Lower lobe of right lung (tissue), 2 donors: ENCODE results near the gene THOP1. TPM values are rescaled to one million over a fixed set of nuclear protein-coding genes. Genes with fewer than 3 reads are reported as not detected.
A peak's percentile ranks its signal among the peaks of the same experiment; 100 is the strongest.

Experiments used
- ATAC-seq, 2 donors: fragments of 200-7000 bp; cut with Tn5 transposase; one replicate each; pipeline ENCODE4 v1.9.1; 2020 to 2022; ENCODE audit warnings: mild to moderate bottlenecking in 2 of 2, moderate library complexity in 2 of 2
- DNase-seq: peaks from one replicate; pipeline ENCODE4 v3.0.0-alpha.2; 2020
- H3K27ac ChIP-seq: fragments of 200-600 bp; one replicate; pipeline ENCODE4 v1.8.0; 2022
- H3K27me3 ChIP-seq: fragments of 200-600 bp; one replicate; pipeline ENCODE4 v1.8.0; 2022; ENCODE audit warnings: low read depth
- H3K36me3 ChIP-seq: fragments of 200-600 bp; one replicate; pipeline ENCODE4 v1.8.0; 2022; ENCODE audit warnings: mild to moderate bottlenecking
- H3K4me1 ChIP-seq: fragments of 200-600 bp; one replicate; pipeline ENCODE4 v1.8.0; 2022
- H3K4me3 ChIP-seq: fragments of 200-600 bp; one replicate; pipeline ENCODE4 v1.8.0; 2022; ENCODE audit warnings: mild to moderate bottlenecking
- H3K9me3 ChIP-seq: fragments of 200-600 bp; one replicate; pipeline ENCODE4 v1.8.0; 2022
- CTCF ChIP-seq: fragments of 200-600 bp; IDR thresholded peaks from one replicate; pipeline ENCODE4 v1.8.0; 2022; ENCODE audit warnings: antibody characterized with exemption, mild to moderate bottlenecking
- intact Hi-C: fragments of 100-400 bp; cut with DNase I; formaldehyde crosslinking; loops from one replicate; pipeline ENCODE4 v1.11.0; 2022
- total RNA-seq: library from RNA; stranded (reverse); fragmentation: NEBNext Ultra II Directional; extraction: Animal tissue kit (Norgen Biotek cat#: 25700); gene quantifications from one replicate; pipeline ENCODE4 v1.2.1, GENCODE V29; 2021
- donor health status: DM: no; HTN: yes; CAD: no; lungs with severe emphysema.

Gene THOP1
- total RNA-seq, 1 donor from 2014 or later = 34.9 TPM

GRCh38 chr19:2793577-2793976 is 8.3 kb downstream of the THOP1 start:
- Histone ChIP-seq H3K27me3 (no peaks in the 10 kb centered on the region), H3K9me3 (no peaks in the 10 kb centered on the region), H3K4me3 (no peak overlapping the region), H3K27ac (no peak overlapping the region), H3K4me1 (no peaks in the 10 kb centered on the region), H3K36me3 (peaks cover 48% of the 10 kb centered on the region)
- intact Hi-C loops = no loop called here
- ATAC-seq (no peak), DNase-seq (no peak)
- TF ChIP-seq CTCF = no peak

GRCh38 chr19:2795827-2796658 is 10.7 kb downstream of the THOP1 start:
- no peaks in the 10 kb centered on the region for H3K9me3 ChIP-seq
- peaks cover 61% of the 10 kb centered on the region for H3K36me3 ChIP-seq
- no peak for TF ChIP-seq CTCF
- H3K27me3 ChIP-seq = no peaks in the 10 kb centered on the region
- no peak overlapping the region for H3K27ac ChIP-seq
- intact Hi-C loops = no loop called here
- DNase-seq (no peak), ATAC-seq (peak; percentile 6 to 37)
- no peak overlapping the region for H3K4me3 ChIP-seq
- H3K4me1 ChIP-seq = no peaks in the 10 kb centered on the region

GRCh38 chr19:2796659-2797266 is 11.5 kb downstream of the THOP1 start:
- no peaks in the 10 kb centered on the region for H3K4me1 ChIP-seq
- TF ChIP-seq CTCF = no peak
- H3K27me3 ChIP-seq = no peaks in the 10 kb centered on the region
- H3K4me3 ChIP-seq = no peak overlapping the region
- peaks cover 68% of the 10 kb centered on the region for H3K36me3 ChIP-seq
- peak in 1 of 2 donors; percentile 6 for ATAC-seq
- no peak overlapping the region for H3K27ac ChIP-seq
- DNase-seq = no peak
- intact Hi-C loops = no loop called here
- no peaks in the 10 kb centered on the region for H3K9me3 ChIP-seq

GRCh38 chr19:2797280-2797679 is 12.0 kb downstream of the THOP1 start:
- H3K4me3 ChIP-seq = no peak overlapping the region
- ATAC-seq (no peak), DNase-seq (no peak)
- H3K27me3 ChIP-seq = no peaks in the 10 kb centered on the region
- no peaks in the 10 kb centered on the region for H3K4me1 ChIP-seq
- no peak overlapping the region for H3K27ac ChIP-seq
- no peak for TF ChIP-seq CTCF
- intact Hi-C loops = no loop called here
- peaks cover 68% of the 10 kb centered on the region for H3K36me3 ChIP-seq
- H3K9me3 ChIP-seq = no peaks in the 10 kb centered on the region

- Histone ChIP-seq H3K27ac (no peak overlapping the region), H3K36me3 (peaks cover 68% of the 10 kb centered on the region), H3K4me1 (no peaks in the 10 kb centered on the region), H3K4me3 (no peak overlapping the region), H3K9me3 (no peaks in the 10 kb centered on the region), H3K27me3 (no peaks in the 10 kb centered on the region)
- intact Hi-C loops = no loop called here
- no peak for TF ChIP-seq CTCF
- ATAC-seq (no peak), DNase-seq (no peak)
Observed at GRCh38 chr19:2798158-2798685, 12.9 kb downstream of the THOP1 start.
